ENCODE results near the gene KLK5. TPM values are rescaled to one million over a fixed set of nuclear protein-coding genes. Genes with fewer than 3 reads are reported as not detected.
A peak's percentile ranks its signal among the peaks of the same experiment; 100 is the strongest.

Gene KLK5
- total RNA-seq, 2 experiments from 2014 or later, result not detected

- no peak within 1 kb of the TSS for H3K4me3 Mint-ChIP-seq
- no peak for DNase-seq
- peaks cover 37% of the 10 kb centered on the region for H3K27me3 Mint-ChIP-seq
- no peaks in the 10 kb centered on the region for H3K9me3 Mint-ChIP-seq
- H3K36me3 Mint-ChIP-seq, result no peaks in the 10 kb centered on the region
- peaks cover 4% of the 10 kb centered on the region for H3K4me1 Mint-ChIP-seq (ENCODE audit: low read depth)
- ChIA-PET POLR2A (no interaction called here), CTCF (no interaction called here)
- H3K27ac Mint-ChIP-seq, result no peak within 1 kb of the TSS
- intact Hi-C loops (cut with micrococcal nuclease), result no loop called here
Measured at GRCh38 chr19:50911206-50912101, 41.4 kb downstream of the KLK5 start, which contains the start of gene KLK4. KLK4 (minus strand) TSS chr19:50911395; CDS start chr19:50910738, 657 bp downstream.

DNA sequence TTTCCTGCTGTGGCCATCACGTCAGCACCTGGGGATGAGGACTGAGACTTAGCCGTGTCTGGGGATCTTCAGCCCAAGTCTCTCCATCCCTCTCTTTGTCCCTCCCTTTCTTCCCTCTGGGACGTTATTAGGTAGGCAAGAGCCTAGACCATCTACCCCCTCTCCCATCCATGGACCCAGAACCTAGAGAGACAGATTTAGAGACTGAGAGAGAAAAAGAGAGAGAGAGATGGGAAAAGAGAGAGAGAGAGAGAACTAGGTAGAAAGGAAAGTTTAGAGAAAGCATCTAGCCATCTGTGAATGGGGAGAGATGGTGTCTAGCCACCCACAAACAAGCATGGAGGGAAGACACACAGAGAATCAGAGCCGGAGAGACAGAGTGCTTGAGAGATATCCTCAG is 42.1 kb downstream of the KLK5 start:
- Mint-ChIP-seq H3K4me3 (no peak overlapping the region), H3K36me3 (no peaks in the 10 kb centered on the region), H3K27ac (no peak overlapping the region), H3K9me3 (no peaks in the 10 kb centered on the region), H3K4me1 (ENCODE audit: low read depth) (peaks cover 4% of the 10 kb centered on the region), H3K27me3 (peaks cover 37% of the 10 kb centered on the region)
- DNase-seq, result no peak
- CTCF ChIA-PET, result no interaction called here
- POLR2A ChIA-PET, result no interaction called here
- intact Hi-C loops (cut with micrococcal nuclease), result no loop called here

GRCh38 chr19:50909240-50910070 is 43.4 kb downstream of the KLK5 start:
- intact Hi-C loops (cut with micrococcal nuclease), result no loop called here
- ChIA-PET CTCF (interaction anchor here (1.0 to 2.5 kb wide), 2 partner anchors 12 to 13 kb away, joined by 7 to 8 read pairs; no protein-coding TSS in a partner anchor), POLR2A (interaction anchor here (0.6 kb wide), 1 partner anchor 838 kb away, joined by 3 read pairs; no protein-coding TSS in a partner anchor)
- peaks cover 39% of the 10 kb centered on the region for H3K27me3 Mint-ChIP-seq
- peak; percentile 60 for DNase-seq
- H3K4me1 Mint-ChIP-seq (ENCODE audit: low read depth), result peaks cover 4% of the 10 kb centered on the region
- no peaks in the 10 kb centered on the region for H3K9me3 Mint-ChIP-seq
- H3K36me3 Mint-ChIP-seq, result no peaks in the 10 kb centered on the region
- no peak overlapping the region for H3K27ac Mint-ChIP-seq
- H3K4me3 Mint-ChIP-seq, result no peak overlapping the region

DNA sequence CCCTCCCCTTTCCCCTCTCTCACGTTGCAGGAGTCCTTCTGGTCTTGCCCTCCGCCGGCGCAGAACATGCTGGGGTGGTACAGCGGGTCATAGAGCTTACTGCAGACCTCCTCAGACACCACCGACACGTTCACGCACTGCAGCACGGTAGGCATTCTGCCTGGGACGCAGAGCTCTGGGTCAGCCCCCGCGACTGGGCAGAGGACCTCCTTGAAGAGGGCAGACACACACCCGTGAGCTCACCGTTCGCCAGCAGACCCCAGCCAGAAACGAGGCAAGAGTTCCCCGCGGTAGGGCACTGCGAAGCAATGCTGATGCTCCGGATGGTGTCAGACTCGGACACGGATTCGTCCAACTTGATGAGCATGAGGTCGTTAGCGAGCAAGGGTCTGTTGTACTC is 44.5 kb downstream of the KLK5 start:
- no peaks in the 10 kb centered on the region for H3K9me3 Mint-ChIP-seq

GRCh38 chr19:50906217-50906616 is 46.6 kb downstream of the KLK5 start:
- DNase-seq, result peak; percentile 53
- ChIA-PET CTCF (interaction anchor here (0.6 to 1.6 kb wide), 5 partner anchors 16 to 313 kb away, joined by 3 to 23 read pairs (median 3); no protein-coding TSS in a partner anchor), POLR2A (no interaction called here)
- no peak overlapping the region for H3K4me3 Mint-ChIP-seq
- peaks cover 3% of the 10 kb centered on the region for H3K4me1 Mint-ChIP-seq (ENCODE audit: low read depth)
- no peak overlapping the region for H3K27ac Mint-ChIP-seq
- H3K36me3 Mint-ChIP-seq, result no peaks in the 10 kb centered on the region
- no peaks in the 10 kb centered on the region for H3K9me3 Mint-ChIP-seq
- intact Hi-C loops (cut with micrococcal nuclease), result loop anchor here (2.0 kb wide), 1 partner anchor 17 kb away; no protein-coding TSS in a partner anchor
- H3K27me3 Mint-ChIP-seq, result peaks cover 44% of the 10 kb centered on the region

More for the DNA sequence above, 44.5 kb downstream of the KLK5 start:
- no peak for DNase-seq
- intact Hi-C loops (cut with micrococcal nuclease), result no loop called here
- Mint-ChIP-seq H3K4me3 (no peak overlapping the region), H3K4me1 (ENCODE audit: low read depth) (peaks cover 4% of the 10 kb centered on the region), H3K27me3 (peaks cover 39% of the 10 kb centered on the region), H3K27ac (no peak overlapping the region), H3K36me3 (no peaks in the 10 kb centered on the region)
- POLR2A ChIA-PET, result no interaction called here
- CTCF ChIA-PET, result interaction anchor here (2.5 kb wide), 1 partner anchor 13 kb away, joined by 8 read pairs; no protein-coding TSS in a partner anchor

GRCh38 chr19:50902640-50903039 is 50.2 kb downstream of the KLK5 start:
- intact Hi-C loops (cut with micrococcal nuclease), result no loop called here
- ChIA-PET CTCF (no interaction called here), POLR2A (no interaction called here)
- Mint-ChIP-seq H3K36me3 (no peaks in the 10 kb centered on the region), H3K4me1 (ENCODE audit: low read depth) (no peaks in the 10 kb centered on the region), H3K27me3 (peaks cover 18% of the 10 kb centered on the region), H3K9me3 (no peaks in the 10 kb centered on the region), H3K4me3 (no peak overlapping the region), H3K27ac (no peak overlapping the region)
- no peak for DNase-seq

DNA sequence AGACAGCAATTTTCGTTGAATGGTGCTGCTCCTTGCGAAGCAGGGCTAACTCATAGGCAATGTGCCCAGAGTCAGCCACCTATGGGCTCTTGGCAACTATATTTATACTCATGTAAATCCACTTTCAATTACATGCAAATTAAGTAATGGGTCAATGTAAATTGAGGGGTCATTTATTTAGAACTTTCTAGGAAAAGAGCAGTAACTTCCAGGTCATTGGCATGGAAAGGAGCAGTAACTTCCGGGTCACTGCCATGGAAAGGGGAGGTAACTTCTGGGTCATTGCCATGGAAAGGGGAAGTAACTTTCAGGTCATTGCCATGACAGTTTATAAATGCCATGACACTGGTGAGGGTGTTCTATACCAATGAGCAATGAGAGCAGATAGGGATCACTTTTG is 53.3 kb downstream of the KLK5 start:
- POLR2A ChIA-PET, result no interaction called here
- no peak for DNase-seq
- H3K4me3 Mint-ChIP-seq, result no peak overlapping the region
- H3K27me3 Mint-ChIP-seq, result peaks cover 19% of the 10 kb centered on the region
- peaks cover 1% of the 10 kb centered on the region for H3K36me3 Mint-ChIP-seq
- no peak overlapping the region for H3K27ac Mint-ChIP-seq
- H3K4me1 Mint-ChIP-seq (ENCODE audit: low read depth), result no peaks in the 10 kb centered on the region
- CTCF ChIA-PET, result interaction anchor here (2.3 kb wide), 1 partner anchor 22 kb away, joined by 7 read pairs; no protein-coding TSS in a partner anchor
- intact Hi-C loops (cut with micrococcal nuclease), result no loop called here
- peaks cover 10% of the 10 kb centered on the region for H3K9me3 Mint-ChIP-seq

DNA sequence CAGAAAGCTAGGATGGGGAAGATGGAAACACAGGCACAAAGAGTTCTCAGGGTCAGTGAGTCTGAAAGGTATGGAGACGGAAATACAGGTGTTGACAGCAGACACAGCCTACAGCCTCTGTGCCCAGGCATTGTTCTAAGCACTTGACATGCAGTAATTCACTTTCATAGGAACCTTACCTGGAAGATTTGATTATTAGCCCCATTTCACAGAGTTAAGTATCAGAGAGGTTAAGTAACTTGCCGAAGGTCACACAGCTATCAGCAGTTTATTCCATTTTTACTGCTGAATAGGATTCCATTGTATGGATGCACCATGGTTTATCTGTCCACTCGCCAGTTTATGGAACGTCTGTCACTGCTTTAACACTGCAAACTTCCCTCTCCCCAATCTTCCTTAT is 54.8 kb downstream of the KLK5 start:
- CTCF ChIA-PET, result interaction anchor here (2.3 kb wide), 1 partner anchor 24 kb away, joined by 7 read pairs; no protein-coding TSS in a partner anchor
- H3K27me3 Mint-ChIP-seq, result peaks cover 23% of the 10 kb centered on the region
- H3K9me3 Mint-ChIP-seq, result peaks cover 18% of the 10 kb centered on the region
- peaks cover 3% of the 10 kb centered on the region for H3K36me3 Mint-ChIP-seq
- H3K27ac Mint-ChIP-seq, result no peak overlapping the region
- H3K4me3 Mint-ChIP-seq, result no peak overlapping the region
- no peak for DNase-seq
- intact Hi-C loops (cut with micrococcal nuclease), result no loop called here
- POLR2A ChIA-PET, result no interaction called here
- no peaks in the 10 kb centered on the region for H3K4me1 Mint-ChIP-seq (ENCODE audit: low read depth)

DNA sequence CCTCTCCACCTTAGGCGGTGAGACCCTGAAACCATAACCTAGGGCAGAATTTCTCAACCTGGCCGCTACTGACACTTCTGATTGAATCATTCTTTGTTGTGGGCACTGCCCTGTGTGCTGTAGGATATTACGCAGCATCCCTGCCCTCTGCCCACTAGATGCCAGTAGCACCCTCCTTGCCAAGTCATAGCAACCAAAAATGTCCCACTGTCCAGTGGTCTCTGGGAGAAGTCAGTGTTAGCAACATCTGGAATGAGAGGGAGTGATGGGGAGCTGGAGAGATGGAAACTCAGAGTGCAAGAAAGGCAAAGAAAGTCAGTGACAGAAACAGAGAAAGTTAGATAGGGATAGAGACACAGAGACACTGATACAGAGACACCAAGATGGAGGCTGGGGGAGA is 55.2 kb downstream of the KLK5 start:
- Mint-ChIP-seq H3K9me3 (peaks cover 18% of the 10 kb centered on the region), H3K4me3 (no peak overlapping the region), H3K27me3 (peaks cover 23% of the 10 kb centered on the region), H3K4me1 (ENCODE audit: low read depth) (no peaks in the 10 kb centered on the region), H3K36me3 (peaks cover 3% of the 10 kb centered on the region), H3K27ac (no peak overlapping the region)
- ChIA-PET POLR2A (no interaction called here), CTCF (interaction anchor here (2.3 kb wide), 1 partner anchor 24 kb away, joined by 7 read pairs; no protein-coding TSS in a partner anchor)
- intact Hi-C loops (cut with micrococcal nuclease), result no loop called here
- no peak for DNase-seq

DNA sequence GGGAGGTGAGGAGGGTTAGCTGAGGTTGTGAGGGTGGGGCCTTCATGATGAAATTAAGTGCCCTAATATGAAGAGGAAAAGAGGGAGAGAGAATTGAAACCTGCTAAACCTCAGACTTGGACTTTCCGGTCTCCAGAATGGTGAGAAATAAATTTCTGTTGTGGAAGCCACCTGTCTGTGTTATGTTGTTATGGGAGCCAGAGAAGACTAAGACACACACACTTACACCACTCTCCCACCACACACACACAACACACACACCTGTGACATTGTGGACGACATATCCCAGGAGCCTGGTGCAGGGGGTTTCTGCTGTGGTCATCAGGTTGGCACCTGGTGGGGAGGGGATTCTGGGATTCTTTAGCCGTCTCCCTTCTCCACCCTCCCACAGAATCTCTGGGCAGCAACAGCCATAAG is 55.6 kb downstream of the KLK5 start:
- H3K27ac Mint-ChIP-seq, result no peak overlapping the region
- H3K27me3 Mint-ChIP-seq, result peaks cover 20% of the 10 kb centered on the region
- ChIA-PET CTCF (interaction anchor here (2.3 kb wide), 1 partner anchor 25 kb away, joined by 7 read pairs; no protein-coding TSS in a partner anchor), POLR2A (no interaction called here)
- intact Hi-C loops (cut with micrococcal nuclease), result no loop called here
- no peak overlapping the region for H3K4me3 Mint-ChIP-seq
- no peak for DNase-seq
- peaks cover 18% of the 10 kb centered on the region for H3K9me3 Mint-ChIP-seq
- peaks cover 3% of the 10 kb centered on the region for H3K36me3 Mint-ChIP-seq
- H3K4me1 Mint-ChIP-seq (ENCODE audit: low read depth), result no peaks in the 10 kb centered on the region

DNA sequence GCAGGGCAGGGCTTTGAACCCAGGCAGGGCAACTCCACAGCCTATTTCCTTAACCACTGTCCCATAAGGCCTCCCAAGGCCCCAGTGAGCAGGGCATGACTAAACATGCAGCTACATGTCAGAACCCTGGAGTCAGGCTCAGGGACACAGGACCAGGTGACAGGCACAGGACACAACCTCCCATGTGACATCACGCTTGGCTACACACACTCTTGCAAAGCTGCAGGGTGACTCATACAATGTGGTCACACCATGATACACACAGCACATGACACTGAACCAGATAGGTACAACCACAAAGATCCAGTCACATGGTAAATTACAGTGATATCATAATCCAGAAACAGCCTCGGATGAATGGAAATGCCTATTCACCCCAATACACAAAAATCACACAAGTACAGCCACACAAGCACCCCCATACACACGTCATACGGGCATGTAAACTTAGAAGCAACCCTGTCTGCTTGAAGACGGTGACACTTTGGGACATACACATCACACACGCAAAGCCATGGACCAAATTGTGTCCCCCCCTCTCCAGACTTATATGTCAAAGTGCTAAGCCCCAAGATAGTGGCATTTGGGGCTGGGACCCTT is 56.1 kb downstream of the KLK5 start:
- ChIA-PET CTCF (interaction anchor here (0.6 kb wide), 1 partner anchor 200 kb away, joined by 3 read pairs; no protein-coding TSS in a partner anchor), POLR2A (no interaction called here)
- peaks cover 21% of the 10 kb centered on the region for H3K27me3 Mint-ChIP-seq
- intact Hi-C loops (cut with micrococcal nuclease), result no loop called here
- peaks cover 18% of the 10 kb centered on the region for H3K9me3 Mint-ChIP-seq
- H3K36me3 Mint-ChIP-seq, result peaks cover 3% of the 10 kb centered on the region
- H3K27ac Mint-ChIP-seq, result no peak overlapping the region
- no peak overlapping the region for H3K4me3 Mint-ChIP-seq
- DNase-seq, result peak; percentile 46
- H3K4me1 Mint-ChIP-seq (ENCODE audit: low read depth), result no peaks in the 10 kb centered on the region
